HG03378 (cell line): ENCODE data around the gene DPYSL5.

Experiments
- ATAC-seq: cut with Tn5 transposase; IDR thresholded peaks from one replicate; pipeline ENCODE4 v1.9.1; 2021; ENCODE audit warnings: mild to moderate bottlenecking, moderate library complexity; ENCODE audit not compliant: unreplicated experiment

DPYSL5 gene

DNA sequence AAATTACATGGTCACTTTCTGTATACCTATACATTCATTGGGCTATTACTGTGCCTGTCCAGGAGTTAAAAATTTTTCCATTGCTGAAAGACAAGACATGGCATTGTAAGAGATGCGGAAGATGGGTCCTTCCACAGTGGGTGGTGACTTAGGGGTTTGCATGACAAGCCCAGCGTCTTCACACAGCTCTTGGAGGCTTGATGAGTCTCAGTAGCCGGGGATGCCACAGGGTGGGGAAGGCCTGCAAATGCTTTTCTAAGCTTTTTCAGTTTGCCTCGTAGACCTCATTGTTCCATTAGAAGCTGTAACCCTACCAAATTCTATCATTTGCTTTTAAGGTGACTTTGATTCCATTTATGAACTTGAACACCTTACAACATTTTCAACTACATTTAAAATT is 104.4 kb downstream of the DPYSL5 start:
- no peak for ATAC-seq

DNA sequence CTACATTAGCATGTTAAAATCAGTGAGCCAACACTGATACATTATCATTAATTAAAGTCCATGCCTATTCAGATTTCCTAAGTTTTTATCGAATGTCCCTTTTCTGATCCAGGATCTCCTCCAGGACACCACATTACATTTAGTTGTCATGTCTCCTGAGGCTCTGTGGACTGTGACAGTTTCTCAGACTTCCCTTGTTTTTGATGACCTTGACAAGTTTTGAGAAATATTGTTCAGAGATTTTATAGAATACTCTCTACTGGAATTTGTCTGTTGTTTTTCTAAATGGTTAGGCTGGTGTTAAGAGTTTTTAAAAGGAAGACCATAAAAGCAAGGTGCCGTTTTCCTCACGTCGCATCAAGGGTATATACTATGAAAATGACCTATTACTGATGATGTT is 106.2 kb downstream of the DPYSL5 start:
- ATAC-seq: no peak

DNA sequence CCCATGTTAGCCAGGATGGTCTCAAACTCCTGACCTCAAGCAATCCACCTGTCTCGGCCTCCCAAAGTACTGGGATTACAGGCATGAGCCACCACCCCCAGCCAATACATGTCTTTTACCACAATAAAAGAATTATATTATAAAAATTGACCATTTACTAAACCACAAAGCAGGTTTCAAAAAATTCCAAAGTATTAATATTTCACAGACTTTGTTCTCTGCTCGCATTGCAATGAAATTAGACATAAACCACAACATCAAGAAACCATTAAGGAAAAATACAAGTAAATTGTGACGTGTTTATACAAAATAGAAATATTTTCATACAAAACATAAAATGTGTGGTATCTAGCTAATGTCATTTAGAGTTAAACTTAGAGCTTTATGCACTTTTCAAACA is 109.1 kb downstream of the DPYSL5 start:
- ATAC-seq: no peak

DNA sequence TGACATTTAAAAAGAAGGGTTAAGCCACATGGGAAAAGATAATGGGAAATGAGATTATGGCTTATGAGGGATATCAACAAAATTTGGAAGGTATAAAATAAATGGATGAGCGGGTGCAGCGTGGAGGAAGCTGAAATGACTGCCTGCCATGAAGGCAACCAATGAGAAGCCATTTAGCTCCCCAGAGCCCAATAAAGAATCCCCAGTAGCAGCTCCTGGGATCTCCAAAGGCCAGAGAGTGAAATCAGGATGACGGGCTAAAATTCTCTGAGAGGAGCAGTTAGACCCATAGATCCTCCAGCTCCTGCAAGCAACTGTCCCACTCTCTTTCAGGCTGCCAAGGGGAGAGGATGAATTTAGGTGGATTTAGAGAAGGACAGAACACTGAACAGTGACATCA is 109.6 kb downstream of the DPYSL5 start:
- ATAC-seq: no peak

DNA sequence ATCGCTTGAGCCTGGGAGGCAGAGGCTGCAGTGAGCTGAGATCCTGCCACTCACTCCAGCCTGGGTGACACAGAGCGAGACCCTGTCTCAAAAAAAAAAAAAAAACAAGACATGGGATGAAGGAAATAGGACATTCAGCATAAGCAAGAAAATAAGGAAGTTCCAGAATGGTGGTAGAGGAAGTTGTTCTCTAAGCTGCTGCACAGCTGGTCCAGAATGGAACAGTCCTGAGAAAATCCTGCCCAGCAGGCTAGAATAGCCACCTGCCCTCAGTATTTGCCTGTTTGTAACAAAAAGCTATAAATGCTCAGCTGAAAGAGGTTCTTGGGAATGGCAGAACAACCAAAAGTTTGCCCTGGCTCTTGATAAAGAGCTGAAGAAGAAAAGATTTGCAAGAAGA is 111.4 kb downstream of the DPYSL5 start:
- no peak for ATAC-seq

DNA sequence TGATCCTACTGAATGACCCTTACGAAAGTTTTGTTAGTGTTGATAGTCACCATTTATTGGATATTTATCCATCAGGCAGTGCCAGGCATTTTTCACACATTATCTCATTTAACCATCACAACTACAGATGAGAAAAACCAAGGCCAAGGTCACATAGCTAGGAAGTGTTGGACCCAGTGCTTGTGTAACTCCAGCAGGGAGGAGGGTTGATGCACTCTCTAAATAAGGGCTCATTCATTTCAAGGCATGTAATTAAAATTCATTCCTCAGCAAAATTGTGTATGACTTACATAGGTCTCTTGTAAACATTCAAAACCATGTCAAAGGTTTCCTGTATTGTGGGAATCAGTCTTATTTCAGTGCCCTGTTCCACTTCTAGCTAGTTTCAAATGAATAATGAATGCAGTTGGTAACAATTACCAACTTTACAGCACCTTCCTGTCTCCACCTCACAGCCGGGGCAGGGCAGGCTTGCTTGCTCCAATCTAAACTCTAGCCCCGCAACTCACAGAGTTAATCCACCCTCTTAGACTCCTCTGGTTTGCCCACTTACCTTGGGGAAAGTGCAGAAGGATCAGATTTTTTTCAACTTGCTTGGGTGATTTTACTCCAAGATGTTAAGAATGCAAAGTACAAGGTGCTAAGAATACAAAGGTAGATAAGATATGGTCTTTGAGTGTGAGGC is 116.7 kb downstream of the DPYSL5 start:
- ATAC-seq: no peak

DNA sequence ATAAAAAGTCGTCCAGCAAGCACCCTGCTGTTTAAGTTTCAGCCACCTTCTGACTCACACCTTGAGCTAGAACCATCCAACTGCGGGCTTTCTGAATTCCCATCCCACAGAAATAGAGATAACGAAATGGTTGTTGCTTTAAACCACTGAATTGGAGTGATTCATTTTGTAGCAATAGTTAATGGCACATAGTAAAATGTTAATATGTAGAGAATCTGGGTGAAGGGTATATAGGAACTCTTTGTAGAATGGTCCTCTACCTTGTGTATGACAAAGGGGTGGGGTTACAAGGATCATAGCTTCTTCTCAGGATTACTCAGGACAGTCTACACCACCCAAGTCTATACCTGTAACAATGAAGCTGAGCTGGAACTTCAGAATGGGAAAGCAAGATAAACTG is 120.1 kb downstream of the DPYSL5 start:
- no peak for ATAC-seq

DNA sequence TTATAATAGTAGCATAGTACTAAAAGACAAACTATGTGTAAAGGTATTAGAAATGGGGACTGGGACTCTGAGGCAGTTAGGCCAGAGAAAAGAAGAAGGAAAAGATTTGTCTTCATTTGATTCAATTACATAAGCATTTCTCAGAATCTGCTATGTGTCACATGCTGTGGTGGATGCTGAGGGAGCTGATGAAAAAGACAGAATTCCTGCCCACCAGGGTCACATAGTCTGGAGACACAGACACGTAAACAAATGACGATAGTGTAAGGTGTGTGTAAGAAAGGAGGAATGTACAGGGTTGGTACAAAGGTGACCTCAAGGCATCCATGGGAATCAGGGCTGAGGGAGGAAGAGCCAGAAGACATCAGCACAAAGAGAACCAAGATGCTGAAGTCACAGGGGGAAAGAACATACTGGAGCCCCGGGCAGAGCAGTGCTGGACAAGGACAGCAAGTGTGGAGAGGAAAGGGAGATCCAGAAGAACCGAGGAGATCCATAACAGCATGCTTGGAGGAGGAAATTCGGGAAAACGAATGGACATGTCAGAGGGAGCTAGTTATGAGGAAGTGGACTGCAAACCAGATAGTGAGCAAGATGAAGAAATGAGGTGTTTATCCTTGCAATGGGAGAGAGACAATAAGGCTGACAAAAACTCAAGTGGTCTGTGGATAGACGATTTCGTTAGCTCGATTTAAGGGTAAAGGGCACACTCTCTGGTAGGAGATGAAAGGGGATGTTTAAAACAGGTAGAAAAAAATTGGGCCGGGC is 121.3 kb downstream of the DPYSL5 start:
- no peak for ATAC-seq

DNA sequence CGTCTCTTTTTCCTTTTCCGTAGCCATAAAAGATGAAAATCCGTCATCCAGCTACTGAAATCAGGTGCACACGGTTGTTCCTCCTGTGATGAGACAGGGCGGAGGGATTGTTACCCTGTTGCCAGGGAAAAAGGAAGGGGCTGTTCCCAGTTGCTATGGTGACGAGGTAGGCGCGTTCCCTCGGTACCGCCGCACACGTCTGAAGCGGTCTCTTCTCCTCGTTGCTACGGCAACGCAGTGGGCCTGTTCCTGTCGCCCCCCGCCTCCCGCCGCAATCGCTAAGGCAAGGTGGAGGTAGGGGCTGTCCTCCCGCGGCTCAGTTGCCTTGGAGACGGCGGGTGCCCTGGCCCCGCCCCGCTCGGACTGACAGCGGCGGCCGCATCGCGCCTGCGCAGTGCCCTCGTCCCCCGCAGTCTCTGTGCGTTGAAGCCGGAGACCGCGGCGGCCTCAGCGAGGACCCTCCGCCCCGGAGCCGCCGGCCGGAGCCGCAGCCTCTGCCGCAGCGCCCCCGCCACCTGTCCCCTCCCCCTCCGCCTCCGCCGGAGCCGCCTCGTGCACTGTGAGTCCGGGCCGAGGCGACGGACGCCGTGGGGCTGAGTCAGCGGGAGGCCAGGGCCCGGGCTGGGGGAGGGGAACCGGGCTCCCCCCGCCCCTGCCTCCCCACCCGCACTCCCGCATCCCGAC is 122.5 kb downstream of the DPYSL5 start, which contains the start of gene MAPRE3:
TSS of gene MAPRE3 (plus strand) at position 394 of the 684 bp plus-strand sequence. CDS start 51,582 bp downstream, outside the sequence.
- ATAC-seq: no peak

DNA sequence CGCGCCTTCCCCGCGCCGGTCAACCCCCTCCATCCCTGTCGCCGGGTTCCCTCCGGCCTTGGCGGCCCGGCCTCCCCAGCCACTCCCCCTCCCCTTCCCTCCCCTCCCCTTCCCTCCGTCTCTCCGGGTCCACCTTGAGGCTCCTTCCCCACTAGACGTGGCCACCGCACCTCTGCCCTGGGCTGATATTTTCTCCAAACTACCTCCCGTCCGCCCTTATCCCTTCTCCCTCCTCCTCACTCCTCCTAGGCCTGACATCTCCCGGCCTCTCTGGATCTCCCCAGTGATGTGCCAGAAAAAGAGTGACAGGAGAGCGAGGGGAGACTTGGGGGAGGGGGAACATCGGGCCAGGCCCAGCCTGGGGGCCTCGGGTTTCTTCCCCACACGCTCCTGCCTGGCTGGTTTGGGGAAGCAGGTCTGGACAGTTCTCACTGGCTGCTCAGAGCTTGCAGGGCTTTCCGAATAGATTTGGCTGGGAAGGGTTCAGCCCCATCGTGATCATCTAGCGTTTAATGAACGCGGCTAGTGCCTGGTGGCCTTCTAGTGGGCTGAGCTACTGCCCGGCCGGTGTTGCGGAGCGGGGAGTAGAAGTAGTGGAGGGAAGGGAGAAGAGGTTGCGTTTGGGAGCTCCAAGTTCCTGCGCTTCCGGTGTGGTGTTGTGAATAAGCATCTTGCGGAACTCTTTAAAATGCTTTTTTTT is 123.1 kb downstream of the DPYSL5 start:
- ATAC-seq: no peak

DNA sequence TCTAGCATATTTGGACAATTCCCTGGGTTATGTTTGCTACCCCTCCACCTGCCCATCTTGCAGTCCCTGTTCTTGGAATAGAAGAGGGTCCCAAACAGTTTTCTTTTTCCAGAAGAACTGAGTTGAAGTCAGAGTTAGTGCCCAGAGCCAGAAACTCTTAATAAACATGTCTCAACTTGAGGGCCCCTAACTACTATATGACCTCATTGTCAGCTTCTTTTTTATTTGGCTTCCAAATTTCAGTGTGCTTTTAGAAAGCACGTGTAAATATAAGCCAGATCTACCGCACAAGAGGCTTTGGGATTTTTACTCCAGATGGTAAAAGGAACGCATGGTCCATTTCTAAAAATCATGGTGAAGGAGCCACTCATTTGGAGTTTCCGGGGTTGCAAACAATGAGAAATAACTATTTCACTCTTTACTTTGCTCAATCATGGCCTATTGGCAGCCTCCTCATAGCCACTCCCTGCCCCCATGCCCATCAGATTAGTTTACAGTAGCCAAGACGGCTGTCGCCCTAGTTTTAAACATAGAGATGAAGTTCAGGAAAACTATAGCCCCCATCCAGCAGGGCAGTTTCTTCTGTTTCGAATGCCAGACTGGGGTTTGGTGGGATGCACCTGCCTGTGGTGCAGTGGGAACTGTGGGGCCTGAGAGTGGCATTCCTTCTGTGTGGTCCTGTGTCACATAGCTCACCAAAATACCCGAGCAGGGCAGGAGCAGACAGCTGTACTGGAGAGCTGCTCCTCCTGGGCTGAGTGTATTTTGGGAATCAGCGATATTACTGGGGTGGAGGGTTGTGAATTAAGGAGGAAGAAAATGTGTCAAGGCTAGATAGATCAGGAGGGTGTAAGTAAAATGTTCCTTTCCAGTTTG is 124.2 kb downstream of the DPYSL5 start:
- ATAC-seq: no peak

DNA sequence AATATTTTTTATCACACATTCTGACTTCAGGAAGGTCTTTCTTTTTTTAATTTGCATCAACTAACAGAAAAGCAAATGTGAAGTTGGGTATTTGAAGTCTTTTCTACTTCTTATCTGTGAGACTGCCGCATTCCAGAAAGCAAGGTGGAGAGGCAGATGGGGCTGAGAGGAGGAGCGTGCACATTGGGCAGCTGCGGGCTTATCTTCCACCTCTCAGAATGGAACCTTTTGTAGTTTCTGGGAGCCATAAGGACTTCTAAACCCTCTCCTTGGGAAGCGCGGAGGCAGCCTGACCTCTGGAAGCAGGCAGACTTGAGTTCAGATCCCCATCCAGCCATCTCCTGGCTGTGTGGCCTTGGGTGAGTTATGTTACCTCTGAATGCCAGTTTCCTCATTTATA is 126.4 kb downstream of the DPYSL5 start:
- ATAC-seq: no peak

DNA sequence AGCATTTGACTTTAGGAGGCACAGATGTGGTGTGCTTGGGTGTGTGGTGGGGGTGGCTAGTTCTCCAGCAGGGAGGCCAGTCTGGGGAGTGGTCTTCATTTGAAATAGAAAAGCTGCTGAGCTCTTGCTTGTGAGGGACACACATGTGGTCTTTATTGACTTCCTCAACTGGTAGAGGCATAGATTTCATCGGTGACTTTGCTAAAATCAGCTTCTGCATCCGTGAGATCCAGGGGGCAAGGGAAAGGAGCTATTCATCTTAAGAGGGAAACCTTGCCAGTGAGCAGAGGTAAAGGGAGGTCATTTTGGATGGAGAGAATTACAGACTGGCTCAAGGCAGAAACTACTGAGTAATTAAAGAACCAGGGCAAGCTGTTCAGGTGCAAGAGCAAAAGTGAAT is 127.2 kb downstream of the DPYSL5 start:
- ATAC-seq: no peak

DNA sequence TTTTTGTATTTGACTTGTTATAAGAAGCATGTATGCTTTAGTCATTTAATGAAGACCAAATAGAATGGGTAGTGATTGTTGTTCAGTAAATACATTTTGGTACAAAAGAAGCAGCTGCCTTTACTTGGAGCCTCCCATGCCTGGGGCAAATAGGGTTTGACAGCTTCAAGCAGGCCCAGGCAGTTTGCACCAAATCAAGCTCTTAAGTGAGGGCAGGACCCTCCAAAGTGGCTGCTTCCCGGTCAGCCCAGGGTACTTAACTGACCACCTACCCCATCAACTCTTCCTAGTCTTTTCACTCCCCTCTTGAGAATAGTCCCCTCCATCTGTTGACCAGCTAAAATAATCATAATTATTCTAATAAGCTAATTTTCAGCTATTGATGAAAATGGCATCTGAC is 127.7 kb downstream of the DPYSL5 start:
- no peak for ATAC-seq

DNA sequence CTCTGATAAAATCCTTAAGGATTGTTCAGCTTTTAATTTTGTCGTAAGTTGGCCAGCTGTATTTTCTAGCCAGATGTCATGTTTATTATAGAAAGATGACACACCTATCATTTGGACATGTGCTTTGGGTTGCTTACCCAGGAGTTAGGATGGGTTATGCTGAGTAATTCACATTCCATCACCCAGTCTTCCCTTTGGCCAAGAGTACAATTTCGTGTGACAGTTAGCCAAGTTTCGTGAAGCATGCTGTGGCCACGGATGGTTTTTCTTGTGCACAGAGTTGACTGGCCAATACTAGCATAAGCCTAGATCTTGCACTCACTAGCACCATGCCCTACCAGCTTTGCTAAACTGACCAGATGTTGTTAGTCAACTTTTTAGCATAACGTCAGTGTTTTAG is 128.3 kb downstream of the DPYSL5 start:
- ATAC-seq: no peak

DNA sequence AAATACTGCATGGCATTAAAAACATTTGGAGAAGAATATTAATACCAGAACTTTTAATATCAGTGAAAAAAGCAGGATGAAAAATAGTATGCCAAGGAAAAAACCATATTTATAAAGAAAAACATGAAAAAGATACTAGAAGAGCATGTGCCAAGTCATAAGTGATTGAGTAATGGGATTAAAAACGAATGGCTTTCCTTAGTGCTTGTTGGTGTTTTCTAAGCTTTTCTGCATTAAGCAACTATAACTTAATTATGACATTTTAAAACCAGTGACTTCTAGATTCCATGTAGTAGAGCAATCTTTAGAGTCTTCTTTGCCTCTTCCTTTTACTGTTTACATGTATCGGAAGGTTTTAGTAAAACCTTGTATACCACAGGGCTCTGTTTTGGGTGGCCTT is 129.1 kb downstream of the DPYSL5 start:
- ATAC-seq: no peak

DNA sequence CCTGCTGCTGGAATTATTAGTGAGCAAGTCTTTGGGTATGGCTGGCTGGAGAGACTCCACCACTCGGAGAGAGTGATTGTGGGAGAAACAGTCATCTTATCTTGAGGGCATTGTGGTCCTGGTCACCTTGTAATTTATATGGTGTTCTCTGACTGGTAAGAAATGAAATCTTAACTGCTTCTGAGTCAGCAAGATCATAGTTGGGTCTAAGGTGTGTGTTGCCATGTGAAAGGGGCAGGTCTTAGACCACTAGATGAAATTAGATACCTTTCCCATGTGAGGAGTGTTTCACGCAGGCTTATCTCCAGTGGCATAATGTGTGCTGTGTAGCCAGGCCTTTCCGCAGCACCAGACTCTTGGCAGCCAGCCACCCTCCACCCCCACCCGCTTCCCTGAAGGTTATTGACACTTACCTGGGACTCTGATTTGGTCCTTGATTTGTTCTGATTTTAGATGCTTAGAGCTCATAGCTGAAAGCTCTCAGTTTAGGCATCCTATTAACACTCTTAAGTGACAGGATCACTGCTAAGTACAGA is 130.2 kb downstream of the DPYSL5 start:
- ATAC-seq: no peak

DNA sequence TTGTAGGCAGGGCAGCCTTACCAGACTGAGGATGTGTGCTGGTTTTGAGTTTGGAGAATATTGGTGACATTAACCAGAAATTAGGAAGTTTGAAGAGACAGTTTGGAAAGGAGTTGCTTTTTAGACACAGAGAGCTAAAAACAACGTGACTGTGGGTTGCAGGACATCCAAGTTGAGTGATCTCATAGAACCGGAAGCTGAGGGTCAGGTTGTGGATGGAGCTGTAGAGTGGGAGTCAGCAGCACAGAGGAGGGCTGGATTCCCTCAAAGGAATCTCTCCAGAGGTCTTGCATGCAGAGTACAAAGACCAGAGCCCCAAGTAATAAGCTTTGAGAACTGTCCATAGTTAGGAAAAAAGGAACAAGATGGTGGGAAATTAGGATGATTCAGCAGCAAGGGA is 131.8 kb downstream of the DPYSL5 start:
- no peak for ATAC-seq

DNA sequence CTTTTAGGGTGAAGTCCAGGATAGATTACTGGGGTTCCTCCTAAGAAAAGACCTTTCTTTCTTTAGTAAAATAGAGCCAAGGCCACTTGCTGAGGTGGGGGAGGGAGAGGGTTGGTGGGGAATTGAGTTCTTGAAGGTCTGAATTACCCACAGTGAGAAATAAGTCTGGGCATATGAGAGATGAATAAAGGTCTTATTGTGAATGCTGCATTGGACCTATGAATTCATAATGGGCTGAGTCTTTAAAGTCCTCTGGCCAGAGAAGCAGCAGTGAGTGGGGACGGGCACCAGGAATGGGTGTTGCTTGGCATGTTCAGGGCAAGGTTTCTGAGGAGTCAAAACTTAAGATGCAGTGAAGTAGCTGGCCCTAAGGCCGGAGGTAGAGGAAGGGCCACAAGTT is 133.0 kb downstream of the DPYSL5 start:
- ATAC-seq: no peak

DNA sequence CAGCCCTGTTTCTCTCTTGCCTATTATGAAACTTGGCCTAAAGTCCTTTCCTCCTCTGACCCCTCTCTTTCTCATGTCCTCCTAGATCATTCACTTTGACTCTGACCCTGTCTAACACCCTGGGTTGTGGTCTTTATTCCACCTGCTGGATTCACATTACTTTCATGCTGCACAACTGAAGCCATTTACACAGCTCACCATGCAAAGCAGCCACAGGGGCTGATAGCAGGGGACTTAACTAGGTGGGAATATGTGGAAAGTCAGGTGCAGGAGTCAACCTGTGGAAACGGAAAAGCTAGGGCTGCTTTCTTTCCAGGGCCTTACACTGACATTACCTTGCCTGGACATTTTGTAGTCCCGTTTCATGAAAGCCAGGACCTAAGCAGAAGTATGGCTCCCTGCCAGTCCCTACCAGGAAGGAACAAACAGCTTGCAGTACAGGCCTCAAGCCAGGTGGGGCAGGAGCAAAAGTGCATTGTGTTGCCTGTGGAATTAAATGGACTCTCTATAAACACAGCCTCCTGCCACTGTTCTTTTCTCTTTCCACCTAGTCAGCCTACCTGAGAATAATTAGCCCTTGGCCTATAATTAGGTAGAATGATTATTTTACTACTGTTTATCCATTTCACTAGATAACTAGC is 134.3 kb downstream of the DPYSL5 start:
- no peak for ATAC-seq
